IMR-90 (cell line): ENCODE results near the gene PIK3R5. TPM values are rescaled to one million over a fixed set of nuclear protein-coding genes. Genes with fewer than 3 reads are reported as not detected.

ENCODE experiments used
- ATAC-seq: fragments of 200-7000 bp; cut with Tn5 transposase; 2 replicates; pipeline ENCODE4 v1.9.1; 2020; ENCODE audit warnings: low read depth, mild to moderate bottlenecking, moderate library complexity
- BruUV-seq: library from RNA; stranded (reverse); fragments of 400-500 nt; replicated peaks from 2 replicates; lab custom pipeline; 2021; lab: Mats Ljungman, UMichigan
- CTCF ChIA-PET: fragments of 300-600 bp; formaldehyde crosslinking; extraction: SDS; loops from one replicate; lab custom pipeline; 2021; ENCODE audit warnings: antibody characterized with exemption; lab: Yijun Ruan, JAX
- POLR2A ChIA-PET: fragments of 300-600 bp; sonication (Branson Sonifier 250); formaldehyde crosslinking; loops from one replicate; lab custom pipeline; 2022; ENCODE audit warnings: antibody characterized with exemption; ENCODE audit not compliant: unreplicated experiment; lab: Charles Lee
- DNase-seq: peaks from one replicate; pipeline ENCODE4 v3.0.0; 2013
- H2AFZ ChIP-seq: replicated peaks from 2 replicates; pipeline ENCODE3; 2013; ENCODE audit warnings: low read length, mild to moderate bottlenecking; ENCODE audit not compliant: poor library complexity
- H2AK5ac ChIP-seq: 2 replicates; pipeline ENCODE4 v1.6.1; 2013; ENCODE audit warnings: low read depth, low read length, inconsistent platforms
- H2AK9ac ChIP-seq: replicated peaks from 2 replicates; pipeline ENCODE3; 2013; ENCODE audit warnings: mild to moderate bottlenecking, low read depth, low read length, moderate library complexity; ENCODE audit not compliant: poor library complexity
- H2BK120ac ChIP-seq: 2 replicates; pipeline ENCODE4 v1.6.1; 2013; ENCODE audit warnings: low read depth, low read length, inconsistent platforms
- H2BK15ac ChIP-seq: 3 replicates; pipeline ENCODE4 v1.6.1; 2013; ENCODE audit warnings: low read depth, low read length, inconsistent platforms
- H2BK20ac ChIP-seq: 2 replicates; pipeline ENCODE4 v1.6.1; 2013; ENCODE audit warnings: low read depth, mild to moderate bottlenecking, inconsistent platforms, low read length, moderate library complexity
- H2BK5ac ChIP-seq: 2 replicates; pipeline ENCODE4 v1.6.1; 2013; ENCODE audit warnings: mild to moderate bottlenecking, low read depth, low read length, inconsistent platforms; ENCODE audit not compliant: poor library complexity, severe bottlenecking
- H3K14ac ChIP-seq: replicated peaks from 2 replicates; pipeline ENCODE4 v1.6.1; 2013; ENCODE audit warnings: low read depth, low read length, inconsistent platforms
- H3K18ac ChIP-seq: 2 replicates; pipeline ENCODE4 v1.6.1; 2013; ENCODE audit warnings: low read depth, low read length, control low read depth
- H3K23ac ChIP-seq: 2 replicates; pipeline ENCODE4 v1.6.1; 2013; ENCODE audit warnings: low read depth, low read length, inconsistent platforms
- H3K27ac ChIP-seq: 2 replicates; pipeline ENCODE4 v1.5.1; 2013; ENCODE audit warnings: mild to moderate bottlenecking, control low read depth, low read length; ENCODE audit not compliant: insufficient read depth
- H3K27me3 ChIP-seq: 2 replicates; pipeline ENCODE4 v1.6.1; 2013; ENCODE audit warnings: low read length; ENCODE audit not compliant: control insufficient read depth, insufficient read depth
- H3K36me3 ChIP-seq: 2 replicates; pipeline ENCODE4 v1.6.1; 2013; ENCODE audit warnings: low read length, mixed read lengths; ENCODE audit not compliant: control insufficient read depth, insufficient read depth
- H3K4ac ChIP-seq: 2 replicates; pipeline ENCODE4 v1.6.1; 2013; ENCODE audit warnings: low read depth, low read length, inconsistent platforms
- H3K4me1 ChIP-seq: 2 replicates; pipeline ENCODE4 v1.6.1; 2013; ENCODE audit warnings: low read length, mixed read lengths; ENCODE audit not compliant: control insufficient read depth, insufficient read depth
- H3K4me2 ChIP-seq: 2 replicates; pipeline ENCODE4 v1.6.1; 2013; ENCODE audit warnings: low read depth, mild to moderate bottlenecking, control low read depth, low read length, moderate library complexity
- H3K4me3 ChIP-seq: 2 replicates; pipeline ENCODE4 v1.5.1; 2013; ENCODE audit warnings: low read depth, mild to moderate bottlenecking, control low read depth, low read length, moderate library complexity; ENCODE audit not compliant: insufficient read depth
- H3K56ac ChIP-seq: 2 replicates; pipeline ENCODE4 v1.6.1; 2013; ENCODE audit warnings: low read length, inconsistent platforms; ENCODE audit not compliant: insufficient read depth; ENCODE audit errors: extremely low read depth
- H3K79me1 ChIP-seq, 2 experiments: 2 replicates each; pipeline ENCODE4 v1.6.1; 2013; ENCODE audit warnings: low read length in 2 of 2, inconsistent platforms in 1 of 2, low read depth in 1 of 2
- H3K9ac ChIP-seq: 2 replicates; pipeline ENCODE4 v1.6.1; 2013; ENCODE audit warnings: low read depth, low read length, control low read depth
- H3K9me1 ChIP-seq: 2 replicates; pipeline ENCODE4 v1.6.1; 2013; ENCODE audit warnings: low read length, inconsistent platforms; ENCODE audit not compliant: insufficient read depth
- H3K9me3 ChIP-seq: 2 replicates; pipeline ENCODE4 v1.6.1; 2013; ENCODE audit warnings: low read length; ENCODE audit not compliant: control insufficient read depth, insufficient read depth
- H4K20me1 ChIP-seq: 2 replicates; pipeline ENCODE4 v1.6.1; 2013; ENCODE audit warnings: low read length, inconsistent platforms; ENCODE audit not compliant: insufficient read depth
- H4K5ac ChIP-seq: 2 replicates; pipeline ENCODE4 v1.6.1; 2013; ENCODE audit warnings: mild to moderate bottlenecking, low read depth, low read length, control low read depth
- H4K8ac ChIP-seq, 2 experiments: 2 replicates each; pipeline ENCODE4 v1.6.1; 2013; ENCODE audit warnings: low read depth in 2 of 2, low read length in 2 of 2, control low read depth in 1 of 2, inconsistent platforms in 1 of 2
- H4K91ac ChIP-seq: 2 replicates; pipeline ENCODE4 v1.6.1; 2013; ENCODE audit warnings: low read depth, low read length, inconsistent platforms; ENCODE audit not compliant: insufficient read depth
- FOS ChIP-seq: fragments of 150-350 bp; IDR thresholded peaks from 2 replicates; pipeline ENCODE4 v1.6.1; 2016; ENCODE audit warnings: low read depth, low read length
- POLR2A ChIP-seq: IDR thresholded peaks from 2 replicates; pipeline ENCODE4 v1.6.1; 2012; ENCODE audit warnings: mild to moderate bottlenecking, low read depth, low read length
- RFX5 ChIP-seq: IDR thresholded peaks from 2 replicates; pipeline ENCODE4 v1.8.0; 2012; ENCODE audit warnings: low read depth, mild to moderate bottlenecking, low read length, moderate library complexity
- SMC3 ChIP-seq: fragments of 150-350 bp; IDR thresholded peaks from 2 replicates; pipeline ENCODE4 v1.6.1; 2016; ENCODE audit warnings: low read depth, mild to moderate bottlenecking, antibody characterized with exemption, low read length, moderate library complexity
- WGBS, 2 experiments: methylation state at CpG; one replicate each; pipeline versions ENCODE4 v1.1.5 to v1.1.7; 2013; ENCODE audit warnings: missing lambda C conversion rate in 2 of 2; ENCODE audit not compliant: insufficient read length in 1 of 2; ENCODE audit errors: extremely low coverage in 2 of 2; 5-methylcytosine and 5-hydroxymethylcytosine counted together
- dilution Hi-C: fragments of 300-500 bp; cut with HindIII; formaldehyde crosslinking; loops from one replicate; pipeline ENCODE4 v1.14.3; 2018; ENCODE audit warnings: low sequenced_read_pairs; ENCODE audit not compliant: unreplicated experiment
- in situ Hi-C: fragments of 300-500 bp; cut with MboI; formaldehyde crosslinking; loops from 3 replicates; pipeline ENCODE4 v1.14.3; 2019; ENCODE audit warnings: low sequenced_read_pairs, inconsistent platforms, mixed read lengths
- intact Hi-C: fragments of 100-400 bp; cut with micrococcal nuclease; formaldehyde crosslinking; loops from 2 replicates; pipeline ENCODE4 v1.10.0; 2022
- polyA plus RNA-seq, 3 experiments: library from polyadenylated mRNA; depleted of rRNA; stranded (reverse); fragments of >200 nt; gene quantifications; 2 replicates each; pipeline ENCODE4 v1.2.3, GENCODE V29; 2012; ENCODE audit warnings: low replicate concordance in 1 of 3
- total RNA-seq: library from RNA; depleted of rRNA; stranded (reverse); fragments of >200 nt; gene quantifications from 2 replicates; pipeline ENCODE4 v1.2.3, GENCODE V29; 2012

Gene PIK3R5
- total and polyA plus RNA-seq, 2 of the 4 experiments (the other 2 are of a cell fraction) = not detected

GRCh38 chr17:8910969-8911604 is 54.4 kb downstream of the PIK3R5 start:
- no peak overlapping the region for H3K4me2 ChIP-seq
- H3K4me3 ChIP-seq = no peak overlapping the region
- no peak overlapping the region for H4K5ac ChIP-seq
- no peaks in the 10 kb centered on the region for H3K27me3 ChIP-seq
- no peak overlapping the region for H2BK120ac ChIP-seq
- H2AFZ ChIP-seq = no peak overlapping the region
- H3K36me3 ChIP-seq = no peaks in the 10 kb centered on the region
- ATAC-seq (no peak), DNase-seq (no peak)
- no peak overlapping the region for H3K18ac ChIP-seq
- H3K23ac ChIP-seq = no peak overlapping the region
- H2AK9ac ChIP-seq = no peak overlapping the region
- no peak overlapping the region for H2AK5ac ChIP-seq
- no peaks in the 10 kb centered on the region for H4K20me1 ChIP-seq
- no peak overlapping the region for H3K4ac ChIP-seq
- in situ Hi-C loops (no loop called here), intact Hi-C loops (no loop called here), dilution Hi-C loops (no loop called here)
- WGBS, 2 experiments = 66% methylated on average over 14 of the region's 18 CpGs; no CpG with 5 or more reads in 1 of the 2 experiments
- H3K9me1 ChIP-seq = no peaks in the 10 kb centered on the region
- no peak overlapping the region for H3K9ac ChIP-seq
- H2BK5ac ChIP-seq = no peak overlapping the region
- no peak overlapping the region for H3K27ac ChIP-seq
- H2BK15ac ChIP-seq = no peak overlapping the region
- H3K79me1 ChIP-seq = no peaks in the 10 kb centered on the region
- no peak overlapping the region for H4K8ac ChIP-seq
- ChIA-PET POLR2A (no interaction called here), CTCF (no interaction called here)
- H3K56ac ChIP-seq = no peak overlapping the region
- no peak overlapping the region for H2BK20ac ChIP-seq
- BruUV-seq = no TSS peak
- TF ChIP-seq SMC3 (no peak), FOS (no peak), RFX5 (no peak), POLR2A (no peak)
- H3K9me3 ChIP-seq = peaks cover 6% of the 10 kb centered on the region; the same call in 1 of the 2 replicates
- H4K91ac ChIP-seq = no peak overlapping the region
- H3K14ac ChIP-seq = no peak overlapping the region
- H3K4me1 ChIP-seq = no peaks in the 10 kb centered on the region
